GM19351 (cell line): ENCODE results near the gene HPRT1.
"Not testable (repeated sequence)": the region's sequence is repeated elsewhere in the genome, so short reads cannot be mapped to it uniquely, and the experiment has no call there.

Source experiments
- ATAC-seq: cut with Tn5 transposase; IDR thresholded peaks from one replicate; pipeline ENCODE4 v1.9.1; 2021; ENCODE audit warnings: mild to moderate bottlenecking, moderate library complexity; ENCODE audit not compliant: unreplicated experiment

The HPRT1 gene, protein sequence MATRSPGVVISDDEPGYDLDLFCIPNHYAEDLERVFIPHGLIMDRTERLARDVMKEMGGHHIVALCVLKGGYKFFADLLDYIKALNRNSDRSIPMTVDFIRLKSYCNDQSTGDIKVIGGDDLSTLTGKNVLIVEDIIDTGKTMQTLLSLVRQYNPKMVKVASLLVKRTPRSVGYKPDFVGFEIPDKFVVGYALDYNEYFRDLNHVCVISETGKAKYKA

GRCh38 chrX:134460005-134460861 is at the start of gene HPRT1:
Gene HPRT1, plus strand, starts transcription at chrX:134460165. Its CDS starts 147 bp downstream, at chrX:134460312.
- ATAC-seq: peak; percentile 84

DNA sequence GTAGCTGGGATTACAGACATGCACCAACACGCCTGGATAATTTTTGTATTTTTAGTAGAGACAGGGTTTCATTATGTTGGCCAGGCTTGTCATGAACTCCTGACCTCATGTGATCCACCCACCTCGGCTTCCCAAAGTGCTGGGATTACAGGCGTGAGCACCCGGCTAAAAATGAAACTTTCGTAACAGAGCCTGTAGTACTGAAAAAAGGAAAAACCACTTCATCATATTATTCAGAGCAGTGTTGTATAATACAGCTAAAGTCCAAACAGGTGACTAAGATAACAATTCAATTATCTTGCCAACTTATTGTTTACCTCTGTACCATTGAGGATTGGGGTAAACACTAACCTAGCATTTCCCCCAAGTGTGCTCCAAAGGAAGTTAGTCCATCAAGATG is 43.9 kb upstream of the HPRT1 start:
- ATAC-seq: no peak

GRCh38 chrX:134418317-134419113 is 41.5 kb upstream of the HPRT1 start:
- no peak for ATAC-seq

DNA sequence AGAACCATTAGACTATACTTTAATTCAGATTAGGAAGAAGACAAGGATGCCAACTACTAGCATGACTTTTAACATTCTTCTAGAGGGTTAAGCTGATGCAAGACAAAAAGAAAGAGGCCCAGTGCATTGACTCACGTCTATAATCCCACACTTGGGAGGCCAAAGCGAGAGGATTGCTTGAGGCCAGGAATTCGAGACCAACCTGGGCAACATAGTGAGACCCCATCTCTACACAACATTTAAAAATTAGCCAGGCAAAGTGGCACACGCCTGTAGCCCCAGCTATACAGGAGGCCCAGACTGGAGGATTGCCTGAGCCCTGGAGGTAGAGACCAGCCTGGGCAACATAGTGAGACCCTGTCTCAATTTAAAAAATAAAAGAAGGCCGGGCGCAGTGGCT is 40.2 kb upstream of the HPRT1 start:
- no peak for ATAC-seq

- no peak for ATAC-seq
Measured at GRCh38 chrX:134423606-134424005, 36.4 kb upstream of the HPRT1 start.

DNA sequence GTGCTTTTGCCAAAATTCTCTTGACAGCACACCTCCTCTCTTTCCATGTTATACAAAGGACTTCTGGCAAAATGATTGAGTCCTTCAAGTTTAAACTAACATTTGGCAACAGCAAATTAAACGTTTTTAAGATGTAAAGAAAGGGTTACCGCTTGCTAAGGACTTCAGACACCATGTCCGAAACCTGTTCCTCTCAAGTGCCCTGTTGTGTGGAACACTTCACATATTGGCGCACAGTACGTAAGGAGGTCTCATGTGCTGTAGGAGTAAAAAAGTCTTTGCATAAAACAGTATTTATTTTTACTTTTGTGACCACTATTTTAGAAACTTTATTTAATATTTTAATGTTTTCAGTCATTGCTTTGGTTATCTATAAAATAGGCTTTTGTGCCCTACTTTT is 33.7 kb upstream of the HPRT1 start:
- no peak for ATAC-seq

DNA sequence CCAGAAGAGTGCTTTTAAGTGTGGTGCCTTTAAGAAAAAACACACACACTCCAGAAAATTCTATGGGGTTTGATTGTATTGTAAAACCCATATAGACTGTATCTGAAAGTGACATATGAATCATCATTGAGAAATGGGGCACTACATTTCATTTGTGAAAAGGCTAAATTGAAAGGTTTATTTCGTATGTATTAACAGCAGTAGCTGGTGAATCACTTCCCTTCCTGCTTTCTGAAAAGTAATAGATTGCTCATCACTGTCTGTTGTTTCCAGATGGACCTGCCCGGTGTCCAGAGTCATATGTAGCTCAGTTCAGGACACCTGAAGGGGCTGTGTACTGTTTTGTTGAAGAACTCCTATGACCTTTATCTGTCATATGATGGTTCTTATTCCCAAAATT is 28.1 kb upstream of the HPRT1 start:
- no peak for ATAC-seq

DNA sequence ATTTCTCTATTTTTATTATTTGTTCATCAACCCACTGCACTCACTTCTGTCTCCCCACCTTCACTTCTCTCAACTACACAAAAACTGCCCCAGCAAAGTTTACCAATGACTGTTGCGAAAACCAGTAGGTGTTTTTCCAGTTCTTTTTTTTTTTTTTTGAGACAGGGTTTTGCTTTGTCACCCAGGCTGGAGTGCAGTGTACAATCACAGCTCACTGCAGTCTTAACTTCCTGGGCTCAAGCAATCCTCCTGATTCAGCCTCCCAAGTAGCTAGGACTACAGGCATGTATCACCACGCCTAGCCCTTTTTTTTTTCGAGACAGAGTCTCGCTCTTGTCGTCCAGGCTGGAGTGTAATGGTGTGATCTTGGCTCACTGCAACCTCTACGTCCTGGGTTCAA is 24.1 kb upstream of the HPRT1 start:
- no peak for ATAC-seq

- no peak for ATAC-seq
Measured at GRCh38 chrX:134443020-134443419, 16.9 kb upstream of the HPRT1 start.

- no peak for ATAC-seq
Measured at GRCh38 chrX:134443461-134443860, 16.5 kb upstream of the HPRT1 start.

- ATAC-seq: no peak
Measured at GRCh38 chrX:134444681-134445080, 15.3 kb upstream of the HPRT1 start.

- no peak for ATAC-seq
Measured at GRCh38 chrX:134452596-134452995, 7.4 kb upstream of the HPRT1 start.

- no peak for ATAC-seq
Measured at GRCh38 chrX:134453631-134454030, 6.3 kb upstream of the HPRT1 start.

DNA sequence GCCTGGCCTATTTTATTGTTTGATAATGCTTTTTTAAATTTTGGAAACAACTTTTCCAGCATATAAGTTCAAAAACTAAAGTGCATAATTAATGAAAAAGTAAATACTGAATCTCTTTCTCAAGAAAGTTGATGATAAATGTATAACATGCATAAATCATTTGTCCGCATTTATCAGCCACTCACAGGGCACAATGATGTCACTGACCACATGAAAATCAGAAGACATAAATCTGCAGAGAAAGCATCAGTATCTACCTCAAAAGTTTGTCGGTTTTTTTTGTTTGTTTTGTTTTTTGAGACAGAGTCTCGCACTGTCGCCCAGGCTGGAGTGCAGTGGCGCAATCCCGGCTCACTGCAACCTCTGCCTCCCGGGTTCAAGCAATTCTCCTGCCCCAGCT is 5.5 kb upstream of the HPRT1 start:
- no peak for ATAC-seq

- ATAC-seq: no peak
Measured at GRCh38 chrX:134457708-134458107, 2.3 kb upstream of the HPRT1 start.

- ATAC-seq: peak; percentile 25
Measured at GRCh38 chrX:134459683-134460004, 321 bp upstream of the HPRT1 start.

- no peak for ATAC-seq
Measured at GRCh38 chrX:134460862-134461220, 876 bp downstream of the HPRT1 start.

DNA sequence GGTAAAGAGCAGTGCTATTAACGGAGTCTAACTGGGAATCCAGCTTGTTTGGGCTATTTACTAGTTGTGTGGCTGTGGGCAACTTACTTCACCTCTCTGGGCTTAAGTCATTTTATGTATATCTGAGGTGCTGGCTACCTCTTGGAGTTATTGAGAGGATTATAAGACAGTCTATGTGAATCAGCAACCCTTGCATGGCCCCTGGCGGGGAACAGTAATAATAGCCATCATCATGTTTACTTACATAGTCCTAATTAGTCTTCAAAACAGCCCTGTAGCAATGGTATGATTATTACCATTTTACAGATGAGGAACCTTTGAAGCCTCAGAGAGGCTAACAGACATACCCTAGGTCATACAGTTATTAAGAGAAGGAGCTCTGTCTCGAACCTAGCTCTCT is 1.5 kb downstream of the HPRT1 start:
- no peak for ATAC-seq

GRCh38 chrX:134462927-134463326 is 3.0 kb downstream of the HPRT1 start:
- no peak for ATAC-seq

GRCh38 chrX:134464453-134464852 is 4.5 kb downstream of the HPRT1 start:
- ATAC-seq: not testable (repeated sequence)

DNA sequence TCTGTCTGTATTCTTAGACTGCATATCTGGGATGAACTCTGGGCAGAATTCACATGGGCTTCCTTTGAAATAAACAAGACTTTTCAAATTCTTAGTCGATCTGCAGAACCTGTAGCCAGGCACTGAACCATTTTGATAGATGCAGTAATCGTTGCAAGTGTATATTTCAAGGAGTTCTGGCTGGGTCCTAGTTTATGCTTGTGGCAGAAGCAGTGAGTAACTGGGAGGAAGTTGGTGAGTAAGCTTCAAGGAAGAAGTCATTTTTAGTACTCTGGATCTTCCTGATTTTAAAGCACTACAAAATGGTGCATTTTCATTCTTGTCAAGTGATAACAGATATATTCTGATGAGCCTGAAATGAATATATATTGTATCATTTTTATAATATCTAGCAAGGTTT is 9.5 kb downstream of the HPRT1 start:
- ATAC-seq: no peak

DNA sequence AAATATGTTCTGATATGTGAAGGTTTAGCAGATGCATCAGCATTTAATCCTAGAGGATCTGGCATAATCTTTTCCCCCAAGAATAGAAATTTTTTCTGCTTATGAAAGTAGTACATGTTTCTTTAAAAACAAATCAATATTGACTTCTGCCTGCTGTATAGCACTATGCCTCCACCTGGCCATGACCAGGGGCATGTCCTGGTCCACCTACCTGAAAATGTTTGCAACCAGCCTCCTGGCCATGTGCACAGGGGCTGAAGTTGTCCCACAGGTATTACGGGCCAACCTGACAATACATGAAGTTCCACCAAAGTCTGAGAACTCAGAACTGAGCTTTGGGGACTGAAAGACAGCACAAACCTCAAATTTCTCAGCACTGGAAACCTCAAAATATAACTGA is 10.0 kb downstream of the HPRT1 start:
- no peak for ATAC-seq
